NOMO-1 (cell line): ENCODE measurements around the gene ZFP36.

ENCODE experiments used
- DNase-seq, 2 experiments: peaks; one replicate each; lab custom pipeline; 2025; ENCODE audit not compliant: unreplicated experiment in 2 of 2; lab: John Stamatoyannopoulos, UW

The ZFP36 gene

GRCh38 chr19:39382991-39383828 lies 23.4 kb upstream of the ZFP36 start:
- no peak for DNase-seq

DNA sequence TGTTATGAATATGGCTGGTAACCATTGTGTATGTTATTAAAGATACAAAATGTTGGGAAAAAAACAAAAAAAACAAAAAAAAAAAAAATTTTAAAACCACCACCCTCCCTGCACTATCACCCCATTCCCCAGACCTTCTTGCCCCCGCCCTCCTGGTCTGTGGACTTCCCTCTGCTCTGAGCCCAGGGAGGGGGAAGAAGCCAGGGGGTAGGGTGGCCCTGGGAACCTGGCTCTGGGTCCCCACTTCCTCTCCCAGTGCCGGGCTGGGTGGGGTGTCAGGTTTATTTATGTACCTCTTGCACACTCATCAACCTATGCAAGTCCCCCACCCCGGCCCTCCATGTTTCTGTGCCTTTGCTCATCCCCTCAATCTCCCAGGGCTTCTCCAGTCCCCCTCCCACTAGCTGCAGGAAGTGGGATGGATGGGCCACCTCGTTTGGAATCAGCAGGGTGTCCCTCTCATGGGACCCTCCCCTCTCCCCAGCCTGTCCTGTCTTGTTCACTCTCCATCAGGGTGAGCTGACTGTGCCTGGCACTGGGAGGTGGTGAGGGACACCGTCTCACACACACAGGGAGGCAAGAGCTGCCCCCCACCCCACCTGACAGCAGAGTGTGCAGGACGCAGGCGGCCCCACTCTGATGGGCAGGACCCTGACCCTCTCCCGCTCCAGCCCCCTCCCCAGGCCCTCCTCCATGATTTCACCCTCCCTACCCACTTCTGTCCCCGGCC lies 21.6 kb upstream of the ZFP36 start:
- no peak for DNase-seq

GRCh38 chr19:39385629-39386411 lies 20.8 kb upstream of the ZFP36 start:
- no peak for DNase-seq

DNA sequence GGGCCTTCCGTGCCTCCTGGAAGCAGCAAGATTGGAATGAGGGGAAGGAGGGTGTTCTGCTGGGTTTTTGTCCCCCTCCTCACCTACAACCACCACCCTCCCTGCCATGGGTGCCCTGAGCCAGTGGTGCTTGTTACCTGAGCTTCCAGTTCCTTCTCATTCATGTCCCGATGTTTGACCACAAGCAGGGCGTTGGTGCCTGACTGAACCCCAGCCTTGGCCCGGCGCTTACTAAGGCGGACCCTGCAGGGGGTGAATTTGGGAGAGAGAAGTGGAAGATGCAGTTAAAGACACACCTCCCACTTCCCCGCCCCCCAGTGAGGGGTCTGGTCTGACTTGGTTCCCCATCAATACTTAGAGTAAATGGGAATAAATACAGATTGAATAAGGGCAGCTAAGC lies 20.1 kb upstream of the ZFP36 start:
- DNase-seq: no peak

DNA sequence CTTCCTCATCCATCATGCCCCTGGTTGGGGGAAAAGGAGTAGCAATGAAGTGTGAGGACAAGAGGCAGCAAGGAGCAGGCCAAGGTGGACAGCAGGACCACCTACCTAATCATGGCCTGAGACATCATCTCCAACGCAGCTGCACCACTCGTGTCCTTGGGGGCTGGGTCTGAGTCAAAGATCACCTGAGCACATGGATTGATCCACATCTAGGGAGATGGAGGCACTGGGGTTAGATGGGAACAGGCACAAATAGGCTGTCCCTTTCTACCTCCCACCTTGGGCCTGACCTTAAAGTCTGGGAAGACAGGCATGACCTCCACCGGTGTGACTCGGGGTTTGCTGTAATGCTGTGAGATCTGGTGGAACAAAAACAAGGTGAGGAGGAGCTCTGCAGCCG lies 18.0 kb upstream of the ZFP36 start:
- no peak for DNase-seq

GRCh38 chr19:39389631-39390414 lies 16.8 kb upstream of the ZFP36 start:
- DNase-seq: no peak

DNA sequence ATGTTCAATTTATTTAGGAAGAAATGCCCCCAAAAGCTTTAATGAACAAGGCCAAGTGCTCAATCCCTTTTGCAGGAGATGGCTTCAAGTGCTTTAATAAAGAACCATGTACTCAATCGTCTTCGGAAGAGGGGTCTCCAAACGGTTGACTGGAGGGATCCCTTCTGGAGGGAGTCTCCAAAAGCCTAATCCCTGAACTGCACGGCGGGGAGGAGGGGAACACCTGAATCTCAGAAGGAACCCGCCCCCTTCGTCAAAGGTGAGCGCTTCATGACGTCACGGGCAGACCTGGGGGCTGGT lies 16.2 kb upstream of the ZFP36 start:
- DNase-seq: no peak

- DNase-seq: peak; percentile 95 to 100
Observed at GRCh38 chr19:39390751-39391437, 15.8 kb upstream of the ZFP36 start, which contains the start of the genes MED29 and PAF1. Gene MED29 (plus strand): TSS chr19:39391378. CDS start chr19:39391423, 45 bp downstream. Gene PAF1 (minus strand): TSS chr19:39391106. CDS start chr19:39390864, 242 bp downstream.

GRCh38 chr19:39397360-39398296 lies 9.0 kb upstream of the ZFP36 start:
- DNase-seq: peak; percentile 91 to 94

DNA sequence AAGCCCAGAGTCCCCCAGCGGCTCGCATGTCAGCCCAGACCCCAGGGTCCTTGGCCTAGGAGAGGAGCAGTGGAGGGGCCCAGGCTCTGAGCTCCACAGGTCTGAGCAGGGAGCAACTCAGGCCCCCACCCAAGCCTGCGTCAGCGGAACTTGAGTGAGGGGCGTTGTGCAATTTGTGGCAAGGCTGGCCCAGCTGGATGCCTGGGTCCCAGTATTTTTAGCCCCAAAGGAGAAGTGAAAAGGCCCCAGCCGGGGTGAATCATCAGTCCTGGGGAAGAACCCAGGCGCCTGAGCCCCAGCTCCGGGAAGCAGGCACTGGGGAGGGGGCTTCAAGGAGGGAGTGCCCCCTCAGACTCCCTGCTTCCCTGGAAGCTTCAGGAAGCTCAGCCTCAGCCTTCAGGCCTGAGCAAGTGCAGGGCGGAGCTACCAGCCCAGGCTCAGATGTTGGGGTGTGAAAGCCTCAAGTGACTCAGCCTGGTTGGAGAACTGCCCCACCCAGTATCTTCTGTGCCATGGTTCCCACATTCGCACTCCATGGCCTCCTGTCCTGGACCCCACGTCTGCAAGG lies 8.3 kb upstream of the ZFP36 start:
- peak; percentile 92 to 95 for DNase-seq

- DNase-seq: no peak
Observed at GRCh38 chr19:39399668-39400050, 7.0 kb upstream of the ZFP36 start.

GRCh38 chr19:39400061-39400460 lies 6.6 kb upstream of the ZFP36 start:
- no peak for DNase-seq

- no peak for DNase-seq
Observed at GRCh38 chr19:39401070-39401548, 5.5 kb upstream of the ZFP36 start.

DNA sequence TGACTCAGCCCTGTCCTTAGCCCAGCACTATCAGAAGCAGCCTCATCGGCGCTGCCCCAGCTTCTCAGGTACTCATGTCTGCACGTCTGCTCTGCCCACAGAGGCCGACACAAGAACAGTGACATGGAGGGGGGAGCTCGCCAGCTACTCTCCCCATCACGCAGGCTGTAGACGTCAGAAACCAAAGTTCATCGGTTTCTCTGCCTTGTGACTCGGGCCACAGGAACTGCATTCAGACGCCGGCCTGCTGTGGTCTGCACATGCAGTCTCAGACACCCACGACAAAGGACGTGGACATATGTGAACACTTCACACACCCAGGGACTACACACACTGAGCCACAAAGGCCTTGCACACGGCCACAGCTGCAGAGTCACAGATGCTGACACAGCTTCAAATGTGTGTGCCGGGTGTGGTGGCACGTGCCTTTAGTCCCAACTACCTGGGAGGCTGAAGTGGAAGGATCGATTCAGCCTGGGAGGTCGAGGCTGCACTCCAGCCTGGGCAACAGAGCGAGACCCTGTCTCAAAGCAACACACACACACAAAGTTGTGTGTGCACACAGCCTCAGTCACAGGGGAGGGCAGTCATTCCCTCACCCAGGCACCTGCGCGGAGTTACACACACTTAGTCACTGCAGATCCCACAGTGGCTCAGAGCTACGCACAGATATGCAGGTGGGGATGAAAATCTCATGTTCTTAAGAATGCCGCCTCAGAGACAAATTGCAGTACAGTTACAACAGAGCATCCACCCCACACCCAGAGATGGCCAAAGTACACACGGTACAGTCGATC lies 4.9 kb upstream of the ZFP36 start:
- DNase-seq: peak; percentile 28 to 34

- peak; percentile 90 to 93 for DNase-seq
Observed at GRCh38 chr19:39402346-39403300, 4.0 kb upstream of the ZFP36 start.
